GM12878 (cell line): ENCODE results near the gene SSPN. TPM values are rescaled to one million over a fixed set of nuclear protein-coding genes. Genes with fewer than 3 reads are reported as not detected.

Experiments used
- ATAC-seq: fragments of 200-7000 bp; cut with Tn5 transposase; 3 replicates; pipeline ENCODE4 v1.9.1; 2020; ENCODE audit warnings: mild to moderate bottlenecking, moderate library complexity
- BruUV-seq: library from RNA; stranded (reverse); fragments of 400-500 nt; replicated peaks from 2 replicates; lab custom pipeline; 2021; lab: Mats Ljungman, UMichigan
- CTCF ChIA-PET: fragments of 300-600 bp; sonication (Branson Sonifier 250); formaldehyde crosslinking; extraction: SDS; loops from one replicate; lab custom pipeline; 2021; ENCODE audit warnings: inconsistent platforms; lab: Yijun Ruan, JAX
- POLR2A ChIA-PET: fragments of 350-600 bp; formaldehyde crosslinking; extraction: SDS; loops from one replicate; lab custom pipeline; 2021; ENCODE audit warnings: inconsistent platforms; lab: Charles Lee
- RAD21 ChIA-PET: fragments of 300-600 bp; sonication (Branson Sonifier 250); formaldehyde crosslinking; loops from one replicate; lab custom pipeline; 2023; ENCODE audit warnings: antibody characterized with exemption; ENCODE audit not compliant: unreplicated experiment; lab: Charles Lee
- SMC1A ChIA-PET: fragments of 300-600 bp; sonication (Branson Sonifier 250); formaldehyde crosslinking; loops from one replicate; lab custom pipeline; 2023; ENCODE audit not compliant: unreplicated experiment, uncharacterized antibody; lab: Charles Lee
- DNase-seq: peaks from one replicate; pipeline ENCODE4 v3.0.0-alpha.2; 2011; ENCODE audit warnings: low read depth, low spot score
- FAIRE-seq: peaks from 3 replicates; lab custom pipeline; 2011; peaks lifted over from hg19 to GRCh38; lab: Jason Lieb, UNC
- H2AFZ ChIP-seq: 2 replicates; pipeline ENCODE4 v1.6.0; 2011; ENCODE audit warnings: low read depth, low read length, control low read depth; ENCODE audit not compliant: control insufficient read depth
- H3K27ac ChIP-seq: 2 replicates; pipeline ENCODE4 v1.5.1; 2011; ENCODE audit warnings: control low read depth; ENCODE audit not compliant: control insufficient read depth, insufficient read depth
- H3K27me3 ChIP-seq, 2 experiments: replicated peaks in 1 of 2; 2 replicates each; pipeline versions ENCODE4 v1.6.0 to v1.6.1; 2011; ENCODE audit warnings: low read length in 1 of 2; ENCODE audit not compliant: control insufficient read depth in 2 of 2, insufficient read depth in 2 of 2
- H3K36me3 ChIP-seq, 2 experiments: 2 replicates each; pipeline ENCODE4 v1.5.1; 2011; ENCODE audit warnings: low read length in 1 of 2; ENCODE audit not compliant: control insufficient read depth in 2 of 2, insufficient read depth in 2 of 2
- H3K4me1 ChIP-seq: 2 replicates; pipeline ENCODE4 v1.6.1; 2011; ENCODE audit warnings: mild to moderate bottlenecking, low read length, moderate library complexity, mixed read lengths; ENCODE audit not compliant: control insufficient read depth, insufficient read depth
- H3K4me2 ChIP-seq: 2 replicates; pipeline ENCODE4 v1.6.0; 2011; ENCODE audit warnings: control low read depth; ENCODE audit not compliant: control insufficient read depth, insufficient read depth
- H3K4me3 ChIP-seq: fragments of 200-600 bp; sonication (generic); 2 replicates; pipeline ENCODE4 v1.5.1; 2016
- H3K79me2 ChIP-seq: 2 replicates; pipeline ENCODE4 v1.6.0; 2011; ENCODE audit warnings: low read length; ENCODE audit not compliant: control insufficient read depth, insufficient read depth
- H3K9ac ChIP-seq: 2 replicates; pipeline ENCODE4 v1.8.0; 2011; ENCODE audit warnings: low read length, control low read depth, mixed read lengths; ENCODE audit not compliant: control insufficient read depth, insufficient read depth
- H3K9me3 ChIP-seq: replicated peaks from 3 replicates; pipeline ENCODE4 v1.5.1; 2011; ENCODE audit warnings: mild to moderate bottlenecking, low read length; ENCODE audit not compliant: control insufficient read depth, insufficient read depth
- H4K20me1 ChIP-seq: 2 replicates; pipeline ENCODE4 v1.6.0; 2011; ENCODE audit not compliant: control insufficient read depth, insufficient read depth
- CBX5 ChIP-seq: sonication (generic); IDR thresholded peaks from 2 replicates; pipeline ENCODE4 v1.6.1; 2016; ENCODE audit warnings: low read depth, moderate library complexity, mild to moderate bottlenecking, inconsistent platforms
- E2F4 ChIP-seq: IDR thresholded peaks from 2 replicates; pipeline ENCODE4 v1.6.1; 2012; ENCODE audit warnings: low read depth, low read length, improper control_type of control experiment
- EP300 ChIP-seq, 2 experiments: fragments of 150-350 bp in 1 of 2; IDR thresholded peaks; 2 replicates each; pipeline ENCODE4 v1.6.1; 2011 to 2012; ENCODE audit warnings: low read depth in 2 of 2, low read length in 2 of 2, borderline replicate concordance in 1 of 2, improper control_type of control experiment in 1 of 2, inconsistent platforms in 1 of 2; ENCODE audit not compliant: control insufficient read depth in 1 of 2
- HCFC1 ChIP-seq: fragments of 150-350 bp; IDR thresholded peaks from 2 replicates; pipeline ENCODE4 v1.6.1; 2014; ENCODE audit warnings: low read length
- HDAC6 ChIP-seq: fragments of 200-600 bp; sonication (generic); IDR thresholded peaks from one replicate; pipeline ENCODE4 v1.8.0; 2017; ENCODE audit warnings: antibody characterized with exemption; ENCODE audit not compliant: unreplicated experiment
- KDM1A ChIP-seq: fragments of 200-600 bp; sonication (generic); IDR thresholded peaks from 2 replicates; pipeline ENCODE4 v1.6.1; 2016; ENCODE audit warnings: borderline replicate concordance
- MLLT1 ChIP-seq: fragments of 450-650 bp; IDR thresholded peaks from 2 replicates; pipeline ENCODE4 v1.6.1; 2016; ENCODE audit warnings: mild to moderate bottlenecking
- MTA2 ChIP-seq: fragments of 450-650 bp; IDR thresholded peaks from 2 replicates; pipeline ENCODE4 v1.6.1; 2016; ENCODE audit warnings: low read depth, mild to moderate bottlenecking, moderate library complexity
- MYC ChIP-seq: IDR thresholded peaks from 2 replicates; pipeline ENCODE4 v1.6.1; 2011; ENCODE audit warnings: mild to moderate bottlenecking, low read length, moderate library complexity, inconsistent platforms; ENCODE audit not compliant: insufficient read depth, insufficient replicate concordance, insufficient read length, severe bottlenecking
- NFXL1 ChIP-seq: fragments of 450-650 bp; IDR thresholded peaks from 2 replicates; pipeline ENCODE4 v1.6.1; 2017; ENCODE audit warnings: antibody characterized with exemption, mild to moderate bottlenecking, borderline replicate concordance
- SMARCA5 ChIP-seq: fragments of 450-650 bp; IDR thresholded peaks from 2 replicates; pipeline ENCODE4 v1.6.1; 2017; ENCODE audit warnings: mild to moderate bottlenecking
- SMC3 ChIP-seq: IDR thresholded peaks from 2 replicates; pipeline ENCODE4 v1.6.1; 2011; ENCODE audit warnings: low read length, improper control_type of control experiment, borderline replicate concordance
- SPI1 ChIP-seq: IDR thresholded peaks from 2 replicates; pipeline ENCODE4 v1.6.1; 2011; ENCODE audit warnings: low read depth, mild to moderate bottlenecking, low read length, moderate library complexity, borderline replicate concordance; ENCODE audit not compliant: insufficient read depth
- STAT1 ChIP-seq: fragments of 450-650 bp; conservative IDR thresholded peaks from 2 replicates; pipeline ENCODE4 v1.6.1; 2014; ENCODE audit warnings: antibody characterized with exemption, mild to moderate bottlenecking
- TBL1XR1 ChIP-seq: IDR thresholded peaks from 2 replicates; pipeline ENCODE4 v1.6.1; 2012; ENCODE audit warnings: low read depth, low read length, improper control_type of control experiment
- YY1 ChIP-seq: IDR thresholded peaks from 2 replicates; pipeline ENCODE4 v1.6.1; 2011; ENCODE audit warnings: low read depth, mild to moderate bottlenecking, low read length
- ZBTB33 ChIP-seq: fragments of 450-650 bp; IDR thresholded peaks from 2 replicates; pipeline ENCODE4 v1.6.1; 2017; ENCODE audit warnings: mild to moderate bottlenecking
- WGBS: methylation state at CpG from one replicate; pipeline ENCODE4 v1.1.6; 2016; ENCODE audit warnings: low lambda C conversion rate; ENCODE audit not compliant: insufficient replicate concordance, insufficient coverage; ENCODE audit errors: missing lambda C conversion rate; 5-methylcytosine and 5-hydroxymethylcytosine counted together
- in situ Hi-C: fragments of 300-500 bp; cut with MboI; formaldehyde crosslinking; loops from 9 replicates; pipeline ENCODE4 v1.14.3; 2018; ENCODE audit warnings: mixed read lengths
- intact Hi-C: fragments of 100-400 bp; cut with micrococcal nuclease; formaldehyde crosslinking; loops from one replicate; pipeline ENCODE4 v1.14.2; 2022; ENCODE audit not compliant: unreplicated experiment
- polyA plus RNA-seq, 11 experiments: library from polyadenylated mRNA; depleted of rRNA in 4 of 11; unstranded in 6 of 11; stranded (reverse) in 5 of 11; fragments of >200 nt; fragmentation: Nextera tagmentation in 4 of 11; fragmentation: Illumina TruSeq in 1 of 11; extraction: Ambion mirVana in 4 of 11; extraction: Trizol in 1 of 11; gene quantifications; 1 replicate in 1 of 11; 2 replicates in 10 of 11; pipeline versions ENCODE4 v1.2.1 to v1.2.3, GENCODE V29; 2011 to 2016; ENCODE audit warnings: inconsistent platforms in 2 of 11, missing spikeins in 2 of 11, low read depth in 1 of 11
- total RNA-seq, 4 experiments: library from RNA; depleted of rRNA in 3 of 4; stranded (reverse); fragments of >200 nt in 3 of 4; fragmentation: Illumina TruSeq in 1 of 4; extraction: Trizol in 1 of 4; gene quantifications; 2 replicates each; pipeline versions ENCODE4 v1.2.1 to v1.2.3, GENCODE V29; 2013 to 2021

SSPN gene
- total and polyA plus RNA-seq, 10 of the 15 experiments (the other 5 are each of a cell fraction or from before 2014, with no cell fraction given), result 0.04 to 0.41 (median 0.28) TPM; not detected in 5

GRCh38 chr12:26226122-26226521 lies 30.7 kb downstream of the SSPN start (continued):
- no peak for TF ChIP-seq SPI1
- no peak for TF ChIP-seq MLLT1
- no peak for TF ChIP-seq YY1

- Histone ChIP-seq H3K4me1 (no peaks in the 10 kb centered on the region), H3K27ac (no peak overlapping the region), H3K36me3 (no peaks in the 10 kb centered on the region), H3K4me2 (no peak overlapping the region), H2AFZ (no peak overlapping the region), H3K79me2 (no peaks in the 10 kb centered on the region), H3K9ac (no peak overlapping the region), H3K9me3 (no peaks in the 10 kb centered on the region), H4K20me1 (no peaks in the 10 kb centered on the region), H3K27me3 (peaks cover 6 to 7% of the 10 kb centered on the region in 2 experiments; a peak in 3 of 4 replicates), H3K4me3 (no peak overlapping the region)
- intact Hi-C loops (no loop called here), in situ Hi-C loops (no loop called here)
- ATAC-seq (no peak), FAIRE-seq (no peak), DNase-seq (no peak)
- ChIA-PET CTCF (interaction anchor here (1.0 kb wide), 1 partner anchor 129 kb away, joined by 3 read pairs; no protein-coding TSS in a partner anchor), POLR2A (no interaction called here), RAD21 (interaction anchor here (1.1 kb wide), 1 partner anchor 71 kb away, joined by 3 read pairs; no protein-coding TSS in a partner anchor), SMC1A (no interaction called here)
- BruUV-seq, result no TSS peak
- WGBS, result 32% methylated on average over 44 of the region's 44 CpGs
- TF ChIP-seq MTA2, result no peak
- no peak for TF ChIP-seq TBL1XR1
- TF ChIP-seq ZBTB33, result no peak
- TF ChIP-seq E2F4, result no peak
- TF ChIP-seq STAT1, result no peak
- TF ChIP-seq HDAC6, result no peak
- TF ChIP-seq KDM1A, result no peak
- no peak for TF ChIP-seq SMARCA5
- TF ChIP-seq SMC3, result no peak
- no peak for TF ChIP-seq EP300 (IDR thresholded peaks at IDR 0.05; ENCODE audit: borderline replicate concordance in 1 of 2, control insufficient read depth in 1 of 2, low read depth in 2 of 2, low read length in 2 of 2)
- no peak for TF ChIP-seq HCFC1
- TF ChIP-seq MYC, result no peak
- no peak for TF ChIP-seq CBX5
- no peak for TF ChIP-seq NFXL1
Measured at GRCh38 chr12:26226629-26227360, 31.4 kb downstream of the SSPN start.
